ENCODE data around the gene RARRES2.
A peak's percentile ranks its signal among the peaks of the same experiment; 100 is the strongest.

The RARRES2 gene

GRCh38 chr7:150337659-150338081, 3.8 kb downstream of the RARRES2 start:
- no peak for DNase-seq

- no peak for DNase-seq
Observed at GRCh38 chr7:150337179-150337578, 4.2 kb downstream of the RARRES2 start.

- no peak for DNase-seq
Observed at GRCh38 chr7:150336746-150337145, 4.7 kb downstream of the RARRES2 start.

- no peak for DNase-seq
Observed at GRCh38 chr7:150335774-150336112, 5.7 kb downstream of the RARRES2 start.

- no peak for DNase-seq
Observed at GRCh38 chr7:150335108-150335773, 6.2 kb downstream of the RARRES2 start.

- no peak for DNase-seq
Observed at GRCh38 chr7:150334108-150334507, 7.3 kb downstream of the RARRES2 start.

- no peak for DNase-seq
Observed at GRCh38 chr7:150333659-150334058, 7.8 kb downstream of the RARRES2 start.

GRCh38 chr7:150332852-150333635, 8.4 kb downstream of the RARRES2 start:
- DNase-seq: no peak

- DNase-seq: no peak
Observed at GRCh38 chr7:150330211-150330885, 11.1 kb downstream of the RARRES2 start.

GRCh38 chr7:150329331-150330120, 11.9 kb downstream of the RARRES2 start:
- no peak for DNase-seq

- DNase-seq: no peak
Observed at GRCh38 chr7:150327308-150327707, 14.1 kb downstream of the RARRES2 start.

GRCh38 chr7:150326657-150327268, 14.7 kb downstream of the RARRES2 start:
- no peak for DNase-seq

- no peak for DNase-seq
Observed at GRCh38 chr7:150325901-150326300, 15.5 kb downstream of the RARRES2 start.

GRCh38 chr7:150325110-150325611, 16.3 kb downstream of the RARRES2 start:
- DNase-seq: peak; percentile 55 to 81 (median 78)

- peak in 2 of 4 experiments; percentile 22 to 28 for DNase-seq
Observed at GRCh38 chr7:150324373-150324961, 17.0 kb downstream of the RARRES2 start.

- DNase-seq: peak in 2 of 4 experiments; percentile 9 to 18
Observed at GRCh38 chr7:150323682-150324372, 17.6 kb downstream of the RARRES2 start.

- DNase-seq: peak in 3 of 4 experiments; percentile 19 to 44 (median 22)
Observed at GRCh38 chr7:150322833-150323681, 18.4 kb downstream of the RARRES2 start, which contains the start of the genes ACTR3C and LRRC61. Gene ACTR3C, minus strand, starts transcription at chr7:150323545. Its CDS starts 28,249 bp downstream, at chr7:150295296. Gene LRRC61, plus strand, starts transcription at chr7:150323355. Its CDS starts 13,507 bp downstream, at chr7:150336862.

- DNase-seq: no peak
Observed at GRCh38 chr7:150322114-150322832, 19.2 kb downstream of the RARRES2 start.

- no peak for DNase-seq
Observed at GRCh38 chr7:150321788-150322113, 19.7 kb downstream of the RARRES2 start.

Data from suppressor macrophage (primary cell).